HG03442 (cell line): Measurements from ENCODE around the gene LAMA5.

Experiments used
- ATAC-seq: cut with Tn5 transposase; IDR thresholded peaks from one replicate; pipeline ENCODE4 v1.9.1; 2021; ENCODE audit warnings: mild to moderate bottlenecking, moderate library complexity; ENCODE audit not compliant: unreplicated experiment

LAMA5 gene

GRCh38 chr20:62305149-62305764 lies 61.9 kb downstream of the LAMA5 start:
- no peak for ATAC-seq

- no peak for ATAC-seq
Measured at GRCh38 chr20:62304331-62305148, 62.6 kb downstream of the LAMA5 start.

- ATAC-seq, result peak; percentile 11
Measured at GRCh38 chr20:62303340-62304226, 63.5 kb downstream of the LAMA5 start.

- no peak for ATAC-seq
Measured at GRCh38 chr20:62303062-62303339, 64.1 kb downstream of the LAMA5 start.

GRCh38 chr20:62302341-62303061 lies 64.6 kb downstream of the LAMA5 start, which contains the start of gene ADRM1:
Gene ADRM1, plus strand, starts transcription at chr20:62302997. Its CDS starts 572 bp downstream, at chr20:62303569.
- peak; percentile 72 for ATAC-seq

- ATAC-seq, result peak; percentile 38
Measured at GRCh38 chr20:62301773-62302340, 65.3 kb downstream of the LAMA5 start.

- no peak for ATAC-seq
Measured at GRCh38 chr20:62301111-62301668, 65.9 kb downstream of the LAMA5 start.

GRCh38 chr20:62300319-62300718 lies 66.8 kb downstream of the LAMA5 start:
- ATAC-seq, result no peak

GRCh38 chr20:62299666-62300236 lies 67.4 kb downstream of the LAMA5 start:
- ATAC-seq, result no peak

GRCh38 chr20:62298577-62299249 lies 68.4 kb downstream of the LAMA5 start:
- no peak for ATAC-seq

GRCh38 chr20:62297449-62298227 lies 69.5 kb downstream of the LAMA5 start:
- ATAC-seq, result no peak

- no peak for ATAC-seq
Measured at GRCh38 chr20:62296724-62297448, 70.2 kb downstream of the LAMA5 start.

GRCh38 chr20:62294516-62294915 lies 72.6 kb downstream of the LAMA5 start:
- ATAC-seq, result no peak

GRCh38 chr20:62293946-62294345 lies 73.2 kb downstream of the LAMA5 start:
- ATAC-seq, result no peak

- no peak for ATAC-seq
Measured at GRCh38 chr20:62293111-62293784, 73.9 kb downstream of the LAMA5 start.

GRCh38 chr20:62292108-62292507 lies 75.0 kb downstream of the LAMA5 start:
- no peak for ATAC-seq
